ENCODE results near the gene ETHE1.

The ETHE1 gene

DNA sequence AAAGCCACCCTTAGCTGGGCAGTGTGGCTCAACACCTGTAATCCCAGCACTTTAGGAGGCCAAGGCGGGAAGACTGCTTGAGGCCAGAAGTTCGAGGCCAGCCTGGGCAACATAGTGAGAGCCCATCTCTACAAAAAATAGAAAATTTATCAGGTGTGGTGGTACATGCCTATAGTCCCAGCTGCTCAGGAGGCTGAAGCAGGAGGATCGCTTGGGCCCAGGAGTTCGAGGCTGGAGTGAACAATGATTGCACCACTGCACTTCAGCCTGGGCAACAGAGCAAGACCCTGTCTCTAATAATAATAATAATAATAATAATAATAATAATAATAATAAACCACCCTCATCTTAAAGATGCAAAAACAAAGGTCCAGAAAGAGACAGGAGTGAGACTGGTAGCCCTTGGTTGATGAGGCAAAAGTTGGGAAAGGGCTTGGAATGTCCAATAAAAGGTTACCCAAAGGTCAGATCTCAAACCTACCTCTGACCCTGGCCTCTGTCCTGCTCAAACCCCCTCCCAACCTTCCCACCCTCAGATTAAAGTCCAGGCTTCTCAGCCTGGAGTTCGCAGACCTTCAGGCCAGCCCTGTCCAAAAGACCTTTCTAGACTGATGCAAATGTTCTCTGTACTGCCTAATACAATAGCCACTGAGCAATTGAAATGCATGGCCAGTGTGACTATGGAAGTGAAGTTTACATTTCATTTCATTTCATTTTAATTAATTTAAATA lies 15.1 kb upstream of the ETHE1 start:
- TF ChIP-seq, protein P1, sequence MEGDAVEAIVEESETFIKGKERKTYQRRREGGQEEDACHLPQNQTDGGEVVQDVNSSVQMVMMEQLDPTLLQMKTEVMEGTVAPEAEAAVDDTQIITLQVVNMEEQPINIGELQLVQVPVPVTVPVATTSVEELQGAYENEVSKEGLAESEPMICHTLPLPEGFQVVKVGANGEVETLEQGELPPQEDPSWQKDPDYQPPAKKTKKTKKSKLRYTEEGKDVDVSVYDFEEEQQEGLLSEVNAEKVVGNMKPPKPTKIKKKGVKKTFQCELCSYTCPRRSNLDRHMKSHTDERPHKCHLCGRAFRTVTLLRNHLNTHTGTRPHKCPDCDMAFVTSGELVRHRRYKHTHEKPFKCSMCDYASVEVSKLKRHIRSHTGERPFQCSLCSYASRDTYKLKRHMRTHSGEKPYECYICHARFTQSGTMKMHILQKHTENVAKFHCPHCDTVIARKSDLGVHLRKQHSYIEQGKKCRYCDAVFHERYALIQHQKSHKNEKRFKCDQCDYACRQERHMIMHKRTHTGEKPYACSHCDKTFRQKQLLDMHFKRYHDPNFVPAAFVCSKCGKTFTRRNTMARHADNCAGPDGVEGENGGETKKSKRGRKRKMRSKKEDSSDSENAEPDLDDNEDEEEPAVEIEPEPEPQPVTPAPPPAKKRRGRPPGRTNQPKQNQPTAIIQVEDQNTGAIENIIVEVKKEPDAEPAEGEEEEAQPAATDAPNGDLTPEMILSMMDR (IDR thresholded peaks at IDR 0.05) = no peak
- no peak overlapping the region for H3K4me3 ChIP-seq
- H3K27ac ChIP-seq = no peak overlapping the region
- DNase-seq (ENCODE audit: low spot score) = no peak

DNA sequence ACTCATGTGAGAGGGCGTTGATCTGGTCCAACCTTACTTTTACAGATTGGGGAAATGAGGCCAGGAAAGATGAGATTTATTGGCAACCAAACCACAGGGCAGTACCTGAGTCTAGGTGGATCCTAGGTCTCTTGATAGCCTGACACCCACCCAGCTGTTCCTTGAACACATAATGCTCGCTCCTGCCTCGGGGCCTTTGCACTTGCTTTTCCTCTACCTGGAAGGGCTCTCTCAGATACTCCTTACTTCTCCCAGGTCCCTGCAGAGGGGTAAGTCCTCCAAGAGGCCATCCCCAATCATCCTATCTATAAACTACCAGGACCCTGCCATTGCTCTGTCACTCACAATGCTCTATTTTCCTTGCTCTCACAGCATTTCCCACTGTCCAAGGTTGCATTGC lies 13.4 kb upstream of the ETHE1 start:
- TF ChIP-seq, protein P1 (IDR thresholded peaks at IDR 0.05) = no peak
- no peak for DNase-seq (ENCODE audit: low spot score)

DNA sequence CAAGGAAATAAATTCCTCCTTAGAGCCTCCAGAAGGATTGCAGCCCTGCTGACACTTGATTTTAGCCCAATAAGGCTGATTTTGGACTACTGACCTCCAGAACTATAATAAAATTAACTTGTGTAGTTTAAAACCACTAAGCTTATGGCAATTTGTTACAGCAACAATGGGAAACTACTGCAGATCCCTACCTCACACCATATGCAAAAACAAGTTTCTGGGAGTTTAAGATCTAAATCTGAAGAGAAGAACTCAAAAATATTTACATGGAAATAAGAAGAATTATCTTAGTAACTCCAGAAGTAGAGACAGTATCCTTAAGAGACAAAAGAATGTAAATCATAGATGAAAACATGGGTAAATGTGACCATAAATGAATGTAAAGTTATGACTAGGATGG lies 11.9 kb upstream of the ETHE1 start:
- DNase-seq (ENCODE audit: low spot score) = no peak
- no peak overlapping the region for H3K4me3 ChIP-seq
- TF ChIP-seq, protein P1 (IDR thresholded peaks at IDR 0.05) = no peak
- H3K27ac ChIP-seq = no peak overlapping the region

More for the DNA sequence above, 13.4 kb upstream of the ETHE1 start:
- Histone ChIP-seq H3K27ac (no peak overlapping the region), H3K4me3 (no peak overlapping the region)

GRCh38 chr19:43534816-43535761 lies 8.1 kb upstream of the ETHE1 start:
- Histone ChIP-seq H3K27ac (peak overlapping the region; percentile 85 to 97), H3K4me3 (peak overlapping the region; percentile 80)
- DNase-seq (ENCODE audit: low spot score) = peak; percentile 83
- TF ChIP-seq, protein P1 (IDR thresholded peaks at IDR 0.05) = peak; percentile 28

- TF ChIP-seq, protein P1 (IDR thresholded peaks at IDR 0.05) = no peak
- Histone ChIP-seq H3K27ac (peak overlapping the region; percentile 85 to 97), H3K4me3 (peak overlapping the region; percentile 80)
- DNase-seq (ENCODE audit: low spot score) = no peak
Observed at GRCh38 chr19:43534305-43534815, 7.4 kb upstream of the ETHE1 start.

- H3K27ac ChIP-seq = peak overlapping the region; percentile 85 to 97
- TF ChIP-seq, protein P1 (IDR thresholded peaks at IDR 0.05) = no peak
- H3K4me3 ChIP-seq = peak overlapping the region; percentile 80
- peak; percentile 100 for DNase-seq (ENCODE audit: low spot score)
Observed at GRCh38 chr19:43533546-43534304, 6.7 kb upstream of the ETHE1 start.
